ES-I3 (cell line): ENCODE results near the gene VWA8.

ENCODE experiments used
- H3K36me3 ChIP-seq: 2 replicates; pipeline ENCODE4 v1.6.1; 2013; ENCODE audit warnings: mild to moderate bottlenecking, low read length, control low read depth, moderate library complexity; ENCODE audit not compliant: insufficient read depth
- H3K4me1 ChIP-seq: 2 replicates; pipeline ENCODE4 v1.6.1; 2013; ENCODE audit warnings: mild to moderate bottlenecking, control low read depth, low read length; ENCODE audit not compliant: insufficient read depth
- H3K9ac ChIP-seq: 2 replicates; pipeline ENCODE4 v1.6.1; 2013; ENCODE audit warnings: low read depth, mild to moderate bottlenecking, low read length, moderate library complexity
- H3K9me3 ChIP-seq: 2 replicates; pipeline ENCODE4 v1.6.1; 2013; ENCODE audit warnings: mild to moderate bottlenecking, low read length, moderate library complexity; ENCODE audit not compliant: control insufficient read depth, insufficient read depth

Gene VWA8

GRCh38 chr13:41563341-41563983, 397.4 kb downstream of the VWA8 start:
- Histone ChIP-seq H3K4me1 (peaks cover 3% of the 10 kb centered on the region; the same call in 1 of the 2 replicates), H3K9ac (no peak overlapping the region), H3K9me3 (no peaks in the 10 kb centered on the region), H3K36me3 (peaks cover 3% of the 10 kb centered on the region; the same call in 1 of the 2 replicates)

GRCh38 chr13:41562541-41563178, 398.2 kb downstream of the VWA8 start:
- H3K4me1 ChIP-seq = peaks cover 3% of the 10 kb centered on the region; the same call in 1 of the 2 replicates
- H3K9me3 ChIP-seq = no peaks in the 10 kb centered on the region

GRCh38 chr13:41562083-41562482, 398.8 kb downstream of the VWA8 start:
- Histone ChIP-seq H3K4me1 (peaks cover 3% of the 10 kb centered on the region; the same call in 1 of the 2 replicates), H3K9me3 (no peaks in the 10 kb centered on the region), H3K9ac (no peak overlapping the region), H3K36me3 (peaks cover 3% of the 10 kb centered on the region; the same call in 1 of the 2 replicates)

More at GRCh38 chr13:41562541-41563178, 398.2 kb downstream of the VWA8 start:
- H3K36me3 ChIP-seq = peaks cover 3% of the 10 kb centered on the region; the same call in 1 of the 2 replicates
- no peak overlapping the region for H3K9ac ChIP-seq

DNA sequence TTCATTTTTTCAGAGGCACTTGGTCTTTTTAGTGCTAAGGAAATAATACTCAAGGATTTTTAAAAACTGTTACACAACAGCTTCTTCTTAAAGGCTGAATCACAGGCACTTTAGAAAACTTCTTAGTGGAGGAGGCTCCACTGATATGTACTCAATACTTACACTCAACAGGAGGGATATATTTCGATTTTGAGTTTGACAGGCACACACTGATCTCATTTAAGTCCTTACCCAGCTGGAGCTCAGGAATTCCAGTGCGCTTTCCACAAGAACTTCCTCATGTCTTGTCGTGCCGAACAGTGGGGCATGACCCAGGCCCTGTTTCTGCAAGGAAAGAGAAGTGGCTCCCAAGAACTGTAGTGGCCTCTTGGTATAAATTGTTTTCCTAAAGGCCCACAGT, 399.7 kb downstream of the VWA8 start:
- peaks cover 3% of the 10 kb centered on the region; the same call in 1 of the 2 replicates for H3K4me1 ChIP-seq
- no peaks in the 10 kb centered on the region for H3K9me3 ChIP-seq
- peaks cover 3% of the 10 kb centered on the region; the same call in 1 of the 2 replicates for H3K36me3 ChIP-seq
- H3K9ac ChIP-seq = no peak overlapping the region

GRCh38 chr13:41558781-41559560, 401.9 kb downstream of the VWA8 start:
- no peaks in the 10 kb centered on the region for H3K9me3 ChIP-seq
- H3K4me1 ChIP-seq = no peaks in the 10 kb centered on the region
- peaks cover 3% of the 10 kb centered on the region; the same call in 1 of the 2 replicates for H3K36me3 ChIP-seq
- no peak overlapping the region for H3K9ac ChIP-seq

DNA sequence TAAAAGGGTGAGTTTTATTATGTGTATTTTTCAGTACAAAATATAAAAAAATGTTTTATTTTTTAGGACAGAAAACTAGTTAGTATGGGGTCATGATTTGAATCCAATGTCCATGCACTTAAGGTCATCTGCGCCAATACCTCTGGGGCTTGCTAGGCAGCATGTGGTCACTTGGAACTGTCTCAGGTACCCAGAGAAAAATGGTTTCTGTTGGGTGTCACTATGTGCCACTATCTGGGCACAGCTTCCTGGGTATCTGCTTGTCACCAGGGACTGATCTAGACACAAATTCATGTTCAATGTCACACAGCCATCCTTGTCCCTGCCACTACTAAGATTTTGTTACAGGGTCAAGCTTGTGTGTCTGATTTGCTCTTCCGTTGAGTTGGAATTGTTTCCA, 403.2 kb downstream of the VWA8 start:
- Histone ChIP-seq H3K36me3 (peaks cover 3% of the 10 kb centered on the region; the same call in 1 of the 2 replicates), H3K9me3 (no peaks in the 10 kb centered on the region), H3K9ac (no peak overlapping the region), H3K4me1 (no peaks in the 10 kb centered on the region)

DNA sequence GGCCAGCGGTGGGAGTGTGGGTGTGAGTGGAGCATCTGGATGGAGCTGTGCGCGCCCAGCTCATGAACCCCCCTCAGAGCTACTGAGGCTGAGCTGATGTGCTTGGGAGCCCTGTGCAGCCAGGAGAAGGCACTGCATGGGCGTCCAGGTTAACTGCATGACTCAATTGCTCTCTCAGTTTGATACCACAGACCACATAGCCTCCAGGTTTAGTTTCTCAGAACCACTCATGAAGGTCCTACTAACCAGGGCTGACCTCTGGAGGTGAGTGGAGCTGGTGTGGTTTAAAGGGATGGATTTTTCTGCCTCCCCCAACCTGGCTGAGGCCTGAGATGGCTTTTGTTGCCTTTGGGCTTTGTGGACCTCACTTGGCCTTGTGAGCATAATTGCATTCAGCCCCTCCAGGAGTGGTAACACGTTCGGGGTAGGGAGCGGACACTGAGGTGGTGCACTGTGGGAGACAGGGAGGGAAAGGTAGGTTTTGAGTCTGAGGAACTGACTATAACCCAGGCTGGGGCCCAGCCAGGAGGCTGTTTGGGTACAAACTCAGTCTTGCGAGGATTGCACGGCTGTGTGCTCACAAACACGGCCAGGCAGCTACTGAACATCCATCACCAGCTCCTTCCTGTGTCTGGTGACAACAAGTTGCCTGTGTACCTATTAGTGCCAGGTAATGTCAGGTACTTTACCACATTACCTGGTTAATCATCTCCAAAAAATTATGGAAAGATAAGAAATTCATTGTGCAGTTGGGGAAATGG, 406.1 kb downstream of the VWA8 start:
- Histone ChIP-seq H3K9me3 (no peaks in the 10 kb centered on the region), H3K36me3 (peaks cover 3% of the 10 kb centered on the region; the same call in 1 of the 2 replicates), H3K4me1 (no peaks in the 10 kb centered on the region), H3K9ac (no peak overlapping the region)

DNA sequence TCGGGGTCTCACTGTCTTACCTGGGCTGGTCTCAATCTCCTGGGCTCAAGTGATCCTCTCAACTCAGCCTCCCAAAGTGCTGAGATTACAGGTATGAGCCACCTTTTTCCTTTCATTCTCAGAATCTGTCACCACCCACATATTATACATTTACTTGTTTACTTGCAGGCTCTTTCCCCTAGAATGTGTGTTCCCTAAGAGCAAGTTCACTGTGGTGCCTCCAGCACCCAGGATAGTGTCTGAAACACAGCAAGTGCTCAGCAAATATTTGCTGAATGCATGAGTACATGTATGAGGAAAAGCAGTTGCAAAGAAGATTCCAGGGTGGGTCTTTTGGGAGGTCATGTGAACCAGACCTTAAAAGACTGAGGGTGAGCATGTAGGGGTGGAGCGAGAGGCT, 406.7 kb downstream of the VWA8 start:
- H3K9me3 ChIP-seq = no peaks in the 10 kb centered on the region
- H3K9ac ChIP-seq = no peak overlapping the region
- H3K36me3 ChIP-seq = no peaks in the 10 kb centered on the region
- no peaks in the 10 kb centered on the region for H3K4me1 ChIP-seq

GRCh38 chr13:41552031-41552430, 408.9 kb downstream of the VWA8 start:
- no peaks in the 10 kb centered on the region for H3K36me3 ChIP-seq
- no peak overlapping the region for H3K9ac ChIP-seq
- no peaks in the 10 kb centered on the region for H3K4me1 ChIP-seq
- no peaks in the 10 kb centered on the region for H3K9me3 ChIP-seq

- Histone ChIP-seq H3K36me3 (no peaks in the 10 kb centered on the region), H3K9me3 (no peaks in the 10 kb centered on the region), H3K9ac (no peak overlapping the region), H3K4me1 (no peaks in the 10 kb centered on the region)
Observed at GRCh38 chr13:41550276-41550675, 410.6 kb downstream of the VWA8 start.

DNA sequence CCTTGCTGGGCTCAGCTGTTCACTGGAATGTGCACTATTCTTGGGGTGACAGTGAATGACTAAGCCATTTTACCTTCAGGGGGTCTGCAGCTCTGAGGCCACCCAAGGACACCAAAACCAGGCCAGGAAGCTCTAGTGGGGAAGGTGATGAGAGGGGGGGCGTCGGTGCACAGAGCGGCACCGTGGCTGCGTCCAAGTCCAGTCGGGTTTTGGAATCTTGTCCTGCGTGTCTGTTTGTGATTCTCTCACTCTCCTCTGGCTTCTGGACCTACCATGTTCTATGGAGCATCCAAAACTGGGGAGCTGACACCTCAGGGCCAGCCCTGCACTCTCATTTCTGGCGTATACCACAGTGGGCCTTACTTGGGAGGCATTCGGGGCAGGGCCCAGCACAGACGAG, 411.4 kb downstream of the VWA8 start:
- no peaks in the 10 kb centered on the region for H3K9me3 ChIP-seq

GRCh38 chr13:41548910-41549309, 412.0 kb downstream of the VWA8 start:
- no peak overlapping the region for H3K9ac ChIP-seq
- H3K9me3 ChIP-seq = no peaks in the 10 kb centered on the region
- no peaks in the 10 kb centered on the region for H3K36me3 ChIP-seq
- H3K4me1 ChIP-seq = no peaks in the 10 kb centered on the region

More for the DNA sequence above, 411.4 kb downstream of the VWA8 start:
- no peak overlapping the region for H3K9ac ChIP-seq
- no peaks in the 10 kb centered on the region for H3K36me3 ChIP-seq
- no peaks in the 10 kb centered on the region for H3K4me1 ChIP-seq

DNA sequence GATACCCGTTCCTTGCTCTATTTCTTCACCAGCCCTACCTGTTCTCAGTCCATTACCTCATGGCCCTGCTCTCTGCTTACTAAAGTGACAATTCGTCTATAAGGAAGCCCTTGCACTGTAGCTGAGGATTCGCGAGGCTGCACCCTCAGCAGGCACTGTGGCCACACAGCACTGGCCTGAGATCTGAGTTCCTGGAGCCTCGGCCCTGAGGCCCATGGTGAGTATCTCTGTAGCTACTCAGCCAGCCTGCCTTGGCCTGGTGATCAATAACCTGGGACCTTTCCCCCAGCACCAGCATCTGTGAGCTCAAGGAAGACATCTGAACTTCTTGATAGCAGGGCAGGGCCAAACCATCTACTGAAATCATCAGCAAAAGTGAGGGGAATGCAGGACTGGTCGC, 412.9 kb downstream of the VWA8 start:
- no peaks in the 10 kb centered on the region for H3K4me1 ChIP-seq
- no peak overlapping the region for H3K9ac ChIP-seq
- H3K36me3 ChIP-seq = no peaks in the 10 kb centered on the region
- no peaks in the 10 kb centered on the region for H3K9me3 ChIP-seq
